Upper lobe of left lung (tissue), 6 donors: Measurements from ENCODE around the gene PDE4D. TPM values are rescaled to one million over a fixed set of nuclear protein-coding genes. Genes with fewer than 3 reads are reported as not detected.

ENCODE experiments used
- ATAC-seq, 2 donors: fragments of 200-7000 bp; cut with Tn5 transposase; one replicate each; pipeline ENCODE4 v1.9.1; 2022; ENCODE audit warnings: mild to moderate bottlenecking in 2 of 2, moderate library complexity in 2 of 2; ENCODE audit not compliant: low FRiP score in 2 of 2
- DNase-seq, 2 donors: peaks; one replicate each; pipeline ENCODE4 v3.0.0-alpha.2; 2019 to 2020
- H3K27ac ChIP-seq, 4 donors: fragments of 200-600 bp; sonication (generic); one replicate each; pipeline ENCODE4 v1.5.1; 2016 to 2019
- H3K27me3 ChIP-seq, 4 donors: fragments of 200-600 bp; sonication (generic); one replicate each; pipeline ENCODE4 v1.5.1; 2017 to 2019
- H3K36me3 ChIP-seq, 4 donors: fragments of 200-600 bp; sonication (generic); one replicate each; pipeline ENCODE4 v1.5.1; 2016 to 2019
- H3K4me1 ChIP-seq, 4 donors: fragments of 200-600 bp; sonication (generic); one replicate each; pipeline ENCODE4 v1.5.1; 2018 to 2019
- H3K4me3 ChIP-seq, 4 donors: fragments of 200-600 bp; sonication (generic); one replicate each; pipeline ENCODE4 v1.5.1; 2017 to 2019; ENCODE audit warnings: mild to moderate bottlenecking in 2 of 4, moderate library complexity in 1 of 4
- H3K9me3 ChIP-seq, 4 donors: fragments of 200-600 bp; sonication (generic); one replicate each; pipeline ENCODE4 v1.5.1; 2018 to 2019
- EP300 ChIP-seq, 4 donors: sonication (generic); formaldehyde crosslinking; IDR thresholded peaks; one replicate each; pipeline ENCODE4 v1.5.1; 2017; ENCODE audit warnings: antibody characterized with exemption in 4 of 4, control low read depth in 2 of 4
- POLR2A ChIP-seq, 4 donors: fragments of 450-650 bp; IDR thresholded peaks; one replicate each; pipeline ENCODE4 v1.5.1; 2016 to 2017; ENCODE audit warnings: antibody characterized with exemption in 4 of 4, mild to moderate bottlenecking in 2 of 4
- POLR2AphosphoS5 ChIP-seq, 2 donors: sonication (generic); formaldehyde crosslinking; IDR thresholded peaks; one replicate each; pipeline ENCODE4 v1.5.1; 2017; ENCODE audit warnings: antibody characterized with exemption in 2 of 2
- WGBS, 2 donors: methylation state at CpG; one replicate each; pipeline ENCODE4 v1.1.5; 2017 to 2018; 5-methylcytosine and 5-hydroxymethylcytosine counted together
- total RNA-seq, 6 donors: library from RNA; depleted of rRNA in 4 of 6; stranded (reverse); fragments of >200 nt in 4 of 6; gene quantifications; one replicate each; pipeline versions ENCODE4 v1.1.0 to v1.2.1, GENCODE V29; 2016 to 2021
- TF ChIP-seq, protein P1 (sequence below), 6 experiments: fragments of 450-650 bp in 4 of 6; fragments of 200-600 bp in 2 of 6; sonication (generic) in 2 of 6; IDR thresholded peaks; one replicate each; pipeline ENCODE4 v1.5.1; 2016 to 2019; ENCODE audit warnings: antibody characterized with exemption in 6 of 6
- donor health status: DM: no; HTN: no; CAD: no; lungs with moderate emphysema.
- donor health status: DM: no; HTN: yes; CAD: no; lungs with severe emphysema.

PDE4D gene
- total RNA-seq, 6 donors from 2014 or later: 50.4 to 188 (median 84.0) TPM

DNA sequence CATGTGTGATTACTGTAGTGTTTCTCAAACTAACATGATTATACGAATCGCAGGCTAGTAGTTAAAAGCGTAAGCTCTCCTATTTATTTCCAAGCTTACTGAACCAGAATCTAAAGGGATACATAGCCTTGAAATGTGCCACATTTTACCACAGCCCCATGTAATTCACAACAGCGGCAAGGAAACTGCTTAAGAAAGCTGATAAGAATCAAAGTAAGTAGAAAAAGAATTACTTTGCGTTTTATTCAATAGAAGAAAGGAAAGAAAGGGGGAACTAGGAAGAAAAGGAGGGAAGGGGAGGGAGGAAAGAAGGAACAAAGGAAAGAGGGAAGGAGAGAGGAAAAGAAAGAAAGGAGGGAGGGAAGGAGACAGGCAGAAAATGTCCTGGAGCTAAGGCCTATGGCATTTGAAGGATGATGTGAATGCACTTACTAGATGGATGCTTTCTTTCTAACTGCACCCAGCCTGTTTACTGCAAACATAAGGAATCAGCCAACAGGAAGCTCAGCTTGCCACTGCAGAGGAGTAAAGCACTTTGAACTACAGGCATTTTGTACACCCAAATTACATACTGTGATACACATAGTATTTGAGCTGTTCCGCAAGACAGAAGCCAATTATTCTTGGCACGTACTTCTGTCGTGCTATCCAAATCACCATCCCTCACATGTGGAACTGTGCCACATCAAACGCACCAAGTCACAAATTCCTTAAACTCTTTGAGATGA, 789.0 kb downstream of the PDE4D start:
- Histone ChIP-seq H3K27me3 (no peaks in the 10 kb centered on the region), H3K4me3 (no peak overlapping the region), H3K9me3 (no peaks in the 10 kb centered on the region), H3K36me3 (no peaks in the 10 kb centered on the region), H3K4me1 (peaks cover 0 to 7% (median 0%) of the 10 kb centered on the region in 4 donors), H3K27ac (no peak overlapping the region)
- DNase-seq: no peak
- TF ChIP-seq POLR2AphosphoS5 (IDR thresholded peaks at IDR 0.05) (no peak), EP300 (IDR thresholded peaks at IDR 0.05) (no peak), POLR2A (IDR thresholded peaks at IDR 0.05) (no peak)
- TF ChIP-seq, protein P1, sequence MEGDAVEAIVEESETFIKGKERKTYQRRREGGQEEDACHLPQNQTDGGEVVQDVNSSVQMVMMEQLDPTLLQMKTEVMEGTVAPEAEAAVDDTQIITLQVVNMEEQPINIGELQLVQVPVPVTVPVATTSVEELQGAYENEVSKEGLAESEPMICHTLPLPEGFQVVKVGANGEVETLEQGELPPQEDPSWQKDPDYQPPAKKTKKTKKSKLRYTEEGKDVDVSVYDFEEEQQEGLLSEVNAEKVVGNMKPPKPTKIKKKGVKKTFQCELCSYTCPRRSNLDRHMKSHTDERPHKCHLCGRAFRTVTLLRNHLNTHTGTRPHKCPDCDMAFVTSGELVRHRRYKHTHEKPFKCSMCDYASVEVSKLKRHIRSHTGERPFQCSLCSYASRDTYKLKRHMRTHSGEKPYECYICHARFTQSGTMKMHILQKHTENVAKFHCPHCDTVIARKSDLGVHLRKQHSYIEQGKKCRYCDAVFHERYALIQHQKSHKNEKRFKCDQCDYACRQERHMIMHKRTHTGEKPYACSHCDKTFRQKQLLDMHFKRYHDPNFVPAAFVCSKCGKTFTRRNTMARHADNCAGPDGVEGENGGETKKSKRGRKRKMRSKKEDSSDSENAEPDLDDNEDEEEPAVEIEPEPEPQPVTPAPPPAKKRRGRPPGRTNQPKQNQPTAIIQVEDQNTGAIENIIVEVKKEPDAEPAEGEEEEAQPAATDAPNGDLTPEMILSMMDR (IDR thresholded peaks at IDR 0.05): no peak
- ATAC-seq: no peak
- WGBS, 2 donors: 51 to 66% methylated on average over 9 of the region's 9 CpGs

GRCh38 chr5:59103303-59103702, 790.2 kb downstream of the PDE4D start:
- no peaks in the 10 kb centered on the region for H3K9me3 ChIP-seq
- H3K27me3 ChIP-seq: no peaks in the 10 kb centered on the region
- WGBS, 2 donors: 56 to 65% methylated on average over 3 of the region's 3 CpGs
- no peak for ATAC-seq
- H3K36me3 ChIP-seq: no peaks in the 10 kb centered on the region
- peaks cover 0 to 7% (median 0%) of the 10 kb centered on the region in 4 donors for H3K4me1 ChIP-seq
- TF ChIP-seq, protein P1 (IDR thresholded peaks at IDR 0.05): no peak
- TF ChIP-seq POLR2AphosphoS5 (IDR thresholded peaks at IDR 0.05) (no peak), EP300 (IDR thresholded peaks at IDR 0.05) (no peak), POLR2A (IDR thresholded peaks at IDR 0.05) (no peak)
- no peak for DNase-seq
- no peak overlapping the region for H3K4me3 ChIP-seq
- H3K27ac ChIP-seq: no peak overlapping the region

DNA sequence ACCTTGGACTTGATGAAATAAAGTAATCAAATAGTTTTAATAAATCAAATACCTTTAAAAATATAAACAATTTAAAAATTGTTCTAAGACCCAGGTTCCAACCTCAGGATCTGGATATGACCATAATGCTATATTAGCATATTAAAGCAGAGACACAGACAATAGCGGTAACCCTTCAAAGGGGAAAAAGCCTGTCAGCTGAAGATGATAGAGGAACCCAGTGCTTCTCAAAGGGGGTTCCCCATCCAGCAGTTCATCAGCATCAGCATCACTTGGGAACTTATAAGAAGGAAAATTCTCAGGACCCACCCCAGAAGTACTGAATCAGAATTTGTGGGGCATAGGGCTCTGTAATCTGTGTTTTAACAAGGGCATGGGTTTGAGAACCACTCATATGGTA, 791.1 kb downstream of the PDE4D start:
- no peak for TF ChIP-seq POLR2A (IDR thresholded peaks at IDR 0.05)
- TF ChIP-seq POLR2AphosphoS5 (IDR thresholded peaks at IDR 0.05): no peak
- no peak for TF ChIP-seq EP300 (IDR thresholded peaks at IDR 0.05)
- TF ChIP-seq, protein P1 (IDR thresholded peaks at IDR 0.05): no peak
- 94 to 100% methylated on average over 1 of the region's 1 CpG for WGBS, 2 donors

GRCh38 chr5:59100875-59101274, 792.7 kb downstream of the PDE4D start:
- TF ChIP-seq POLR2A (IDR thresholded peaks at IDR 0.05): no peak
- no peak for TF ChIP-seq POLR2AphosphoS5 (IDR thresholded peaks at IDR 0.05)
- TF ChIP-seq EP300 (IDR thresholded peaks at IDR 0.05): no peak
- TF ChIP-seq, protein P1 (IDR thresholded peaks at IDR 0.05): no peak
- DNase-seq (no peak), ATAC-seq (no peak)
- Histone ChIP-seq H3K27ac (no peak overlapping the region), H3K4me3 (no peak overlapping the region), H3K9me3 (no peaks in the 10 kb centered on the region), H3K4me1 (peaks cover 0 to 7% (median 1%) of the 10 kb centered on the region in 4 donors), H3K27me3 (no peaks in the 10 kb centered on the region), H3K36me3 (no peaks in the 10 kb centered on the region)
- WGBS, 2 donors: 98 to 100% methylated on average over 5 of the region's 5 CpGs

More for the DNA sequence above, 791.1 kb downstream of the PDE4D start:
- Histone ChIP-seq H3K9me3 (no peaks in the 10 kb centered on the region), H3K27me3 (no peaks in the 10 kb centered on the region), H3K27ac (no peak overlapping the region), H3K4me3 (no peak overlapping the region), H3K4me1 (peaks cover 0 to 7% (median 0%) of the 10 kb centered on the region in 4 donors), H3K36me3 (no peaks in the 10 kb centered on the region)
- ATAC-seq: no peak
- no peak for DNase-seq

GRCh38 chr5:59099995-59100345, 793.6 kb downstream of the PDE4D start:
- WGBS, 2 donors: 94 to 96% methylated on average over 6 of the region's 6 CpGs
- TF ChIP-seq POLR2AphosphoS5 (IDR thresholded peaks at IDR 0.05) (no peak), POLR2A (IDR thresholded peaks at IDR 0.05) (no peak), EP300 (IDR thresholded peaks at IDR 0.05) (no peak)
- TF ChIP-seq, protein P1 (IDR thresholded peaks at IDR 0.05): no peak
- Histone ChIP-seq H3K36me3 (no peaks in the 10 kb centered on the region), H3K4me3 (no peak overlapping the region), H3K9me3 (no peaks in the 10 kb centered on the region), H3K4me1 (peaks cover 0 to 7% (median 5%) of the 10 kb centered on the region in 4 donors), H3K27me3 (no peaks in the 10 kb centered on the region), H3K27ac (peak overlapping the region in 1 of 4 donors; percentile 36)
- ATAC-seq (no peak), DNase-seq (no peak)
